ENCODE results near the gene DYNC1LI1.
A peak's percentile ranks its signal among the peaks of the same experiment; 100 is the strongest.

The DYNC1LI1 gene

GRCh38 chr3:32570421-32571191, at the start of gene DYNC1LI1:
DYNC1LI1 (minus strand) TSS chr3:32570858; CDS start chr3:32570770, 88 bp downstream.
- DNase-seq = peak; percentile 82 to 87

DNA sequence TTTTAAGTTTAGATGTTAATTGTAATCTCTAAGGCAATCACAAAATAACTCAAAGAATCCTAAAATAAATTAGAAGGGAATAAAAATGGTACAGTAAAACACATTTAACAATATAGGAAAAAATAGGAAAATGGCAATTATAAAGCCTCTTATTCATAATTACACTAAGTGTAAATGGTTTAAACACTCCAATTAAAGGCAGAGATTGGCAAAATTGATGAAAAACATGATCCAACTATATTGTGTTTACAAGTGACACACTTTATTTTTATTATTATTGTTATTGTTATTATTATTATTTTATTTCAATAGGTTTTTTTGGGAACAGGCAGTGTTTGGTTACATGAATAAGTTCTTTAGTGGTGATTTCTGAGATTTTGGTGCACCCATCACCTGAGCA, 48.7 kb upstream of the DYNC1LI1 start:
- DNase-seq = no peak

GRCh38 chr3:32616267-32616962, 45.8 kb upstream of the DYNC1LI1 start:
- no peak for DNase-seq

DNA sequence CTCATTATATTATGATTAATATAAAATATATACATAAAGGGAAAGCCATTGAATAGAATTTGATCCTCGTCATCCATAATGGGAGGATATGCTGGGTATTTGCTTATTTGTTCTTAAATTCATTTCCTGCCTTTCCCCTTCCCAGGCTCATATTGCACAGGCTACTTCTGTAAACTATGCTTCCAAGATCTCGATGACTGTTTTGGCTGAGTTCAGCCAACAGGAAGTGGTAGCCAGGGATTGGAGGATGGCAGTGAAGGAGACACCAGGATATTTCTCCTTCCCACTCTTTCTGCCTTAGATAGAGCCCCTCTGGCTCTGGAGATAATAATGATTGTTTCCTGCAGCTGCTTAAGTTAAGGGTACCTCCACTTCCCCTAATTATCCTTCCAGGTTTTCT, 44.3 kb upstream of the DYNC1LI1 start:
- DNase-seq = peak in 1 of 2 experiments; percentile 20

DNA sequence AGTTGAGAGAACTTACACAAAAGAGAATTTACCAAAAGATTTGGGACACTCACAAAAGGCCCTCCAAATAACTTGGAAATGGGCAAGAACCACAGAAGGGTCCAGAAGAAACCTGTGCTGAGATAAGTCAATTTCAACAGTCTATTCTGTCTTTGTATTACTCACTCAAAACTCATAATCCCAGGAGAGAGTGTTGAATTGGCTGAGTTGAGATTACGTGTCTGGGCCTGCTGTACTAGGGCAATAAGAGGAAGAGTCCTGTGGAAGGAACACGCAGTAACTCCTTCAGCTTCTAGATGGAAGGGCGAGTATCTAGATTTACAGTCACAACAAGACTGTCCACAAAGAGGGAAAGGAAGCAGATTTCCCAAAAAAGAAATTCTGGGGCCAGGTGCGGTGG, 42.5 kb upstream of the DYNC1LI1 start:
- no peak for DNase-seq

- no peak for DNase-seq
Measured at GRCh38 chr3:32612547-32612946, 41.9 kb upstream of the DYNC1LI1 start.

GRCh38 chr3:32607522-32607921, 36.9 kb upstream of the DYNC1LI1 start:
- DNase-seq = no peak

DNA sequence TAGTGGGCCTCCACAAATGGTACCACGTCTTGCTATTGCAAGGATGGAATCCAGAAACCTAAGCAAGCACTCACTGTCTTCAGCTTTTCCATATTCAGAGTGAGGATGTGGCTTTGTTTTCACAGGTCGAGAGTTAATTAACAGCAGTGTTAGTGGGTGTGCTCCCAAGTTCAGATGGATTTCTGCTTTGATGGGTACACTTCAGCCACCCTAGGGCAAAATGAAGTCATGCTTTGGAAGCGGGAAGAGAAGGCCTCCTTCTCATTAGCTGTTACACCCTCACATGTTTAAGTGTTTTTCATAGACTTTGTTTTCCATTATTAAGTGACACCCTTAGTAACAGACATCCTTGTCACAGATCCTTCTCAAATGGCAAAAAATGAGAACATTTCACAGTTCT, 36.3 kb upstream of the DYNC1LI1 start:
- no peak for DNase-seq

- no peak for DNase-seq
Measured at GRCh38 chr3:32606277-32606676, 35.6 kb upstream of the DYNC1LI1 start.

- DNase-seq = no peak
Measured at GRCh38 chr3:32603064-32603463, 32.4 kb upstream of the DYNC1LI1 start.

DNA sequence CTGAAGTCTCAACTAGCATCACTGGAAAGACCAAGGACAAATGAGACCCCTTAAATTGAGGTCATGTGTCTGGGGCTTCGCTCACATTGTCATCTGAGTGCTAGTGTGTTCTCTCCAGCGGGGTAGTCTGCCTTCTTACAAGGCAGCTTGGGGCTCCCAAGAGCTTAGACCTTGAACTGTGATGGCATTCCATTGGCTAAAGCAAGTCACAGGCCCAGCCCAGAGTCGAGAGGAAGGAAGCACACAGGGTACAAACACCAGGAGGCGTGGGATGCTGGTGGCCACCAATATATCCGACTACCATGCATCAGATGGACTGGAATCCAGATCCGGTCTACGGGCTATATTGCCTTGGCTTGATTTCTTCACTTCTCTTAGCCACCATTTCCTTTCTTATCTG, 31.5 kb upstream of the DYNC1LI1 start:
- no peak for DNase-seq

DNA sequence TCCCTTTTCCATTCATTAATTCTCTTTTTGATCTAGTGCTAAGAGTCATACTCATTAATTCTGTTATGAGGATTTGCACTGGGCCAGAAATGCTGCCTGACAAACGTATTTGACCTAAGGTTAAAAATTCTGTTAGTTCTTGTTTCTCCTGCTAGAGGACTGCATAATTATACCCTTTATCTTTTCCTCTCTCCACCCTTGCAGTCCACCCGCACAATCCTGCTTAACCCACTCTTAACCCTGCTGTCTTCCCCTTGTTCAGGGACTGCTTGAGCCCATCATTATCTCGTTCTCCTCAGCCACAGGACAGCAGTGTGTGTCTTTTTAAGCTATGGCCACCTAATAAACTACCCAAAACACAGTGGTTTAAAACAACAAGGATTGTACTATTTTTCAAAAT, 31.1 kb upstream of the DYNC1LI1 start:
- no peak for DNase-seq

DNA sequence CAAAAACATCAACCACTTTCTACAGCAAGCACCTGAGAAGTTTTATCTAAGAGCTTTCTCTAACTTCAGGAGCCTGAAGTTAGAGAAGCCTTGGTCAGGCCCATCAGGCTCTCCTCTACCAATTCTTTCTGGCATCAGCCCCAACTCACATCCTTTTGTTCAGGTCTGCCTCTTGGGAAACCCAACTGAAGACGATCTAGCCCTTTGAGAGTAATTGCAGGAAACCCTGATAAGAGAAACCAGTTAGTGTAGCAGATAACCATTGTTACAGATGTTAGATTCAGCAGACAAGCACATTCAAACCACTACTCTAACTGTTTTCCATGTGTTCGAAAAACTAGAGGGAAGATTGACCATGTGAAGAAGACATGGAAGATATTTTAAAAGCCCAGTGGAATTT, 27.0 kb upstream of the DYNC1LI1 start:
- DNase-seq = no peak

DNA sequence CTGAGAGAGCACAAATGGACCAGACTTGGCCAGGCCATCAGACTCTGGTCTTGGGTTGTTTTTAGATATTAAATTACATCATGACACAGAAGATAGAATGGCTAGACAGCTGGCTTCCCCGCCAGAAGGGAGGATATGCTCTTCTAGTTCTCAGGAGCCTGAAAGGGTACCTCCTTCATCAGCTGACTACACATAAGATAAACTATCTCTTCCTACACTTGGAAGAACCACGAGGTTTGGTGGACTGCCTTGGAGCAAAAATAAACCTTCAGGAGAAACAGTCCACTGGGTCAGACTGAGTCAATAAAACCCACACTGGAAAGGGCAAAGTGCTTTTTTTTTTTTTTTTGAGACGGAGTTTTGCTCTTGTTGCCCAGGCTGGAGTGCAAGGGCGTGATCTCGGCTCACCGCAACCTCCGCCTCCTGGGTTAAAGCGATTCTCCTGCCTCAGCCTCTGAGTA, 26.3 kb upstream of the DYNC1LI1 start:
- no peak for DNase-seq

- DNase-seq = no peak
Measured at GRCh38 chr3:32596282-32596908, 25.7 kb upstream of the DYNC1LI1 start.

- DNase-seq = no peak
Measured at GRCh38 chr3:32595323-32595722, 24.7 kb upstream of the DYNC1LI1 start.

GRCh38 chr3:32593903-32594525, 23.4 kb upstream of the DYNC1LI1 start:
- DNase-seq = no peak

DNA sequence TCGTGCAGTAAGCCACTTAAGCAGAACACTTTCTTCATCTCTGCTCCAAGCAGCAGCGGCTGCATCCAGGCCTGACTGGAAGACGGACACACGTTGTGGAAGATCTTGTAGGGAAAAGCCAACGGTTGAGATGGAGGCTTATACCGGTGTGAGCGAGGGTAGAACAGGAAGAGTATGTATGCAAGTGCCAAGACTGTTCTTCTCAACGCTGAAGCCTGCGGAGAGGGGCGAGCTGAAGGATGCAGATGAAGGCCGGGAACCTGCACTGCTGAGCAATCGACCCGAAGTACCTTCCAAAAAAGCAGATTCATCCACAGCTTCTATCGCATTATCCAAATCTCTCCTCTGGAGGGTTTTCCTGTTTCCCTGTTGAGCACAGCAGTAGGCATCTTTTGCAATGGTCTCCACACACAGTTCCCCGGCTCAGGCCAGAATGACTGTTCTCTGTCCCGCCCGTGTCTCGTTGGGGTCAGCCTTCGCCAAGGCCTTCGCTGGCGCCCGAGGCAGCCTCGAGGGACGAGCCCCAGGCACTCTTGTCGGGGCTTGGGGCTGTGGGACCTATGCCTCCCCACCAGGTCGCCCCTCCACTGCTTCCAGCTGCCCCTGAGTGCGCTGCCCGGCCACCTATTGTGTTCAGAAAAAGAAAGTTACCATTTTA, 22.2 kb upstream of the DYNC1LI1 start:
- no peak for DNase-seq

DNA sequence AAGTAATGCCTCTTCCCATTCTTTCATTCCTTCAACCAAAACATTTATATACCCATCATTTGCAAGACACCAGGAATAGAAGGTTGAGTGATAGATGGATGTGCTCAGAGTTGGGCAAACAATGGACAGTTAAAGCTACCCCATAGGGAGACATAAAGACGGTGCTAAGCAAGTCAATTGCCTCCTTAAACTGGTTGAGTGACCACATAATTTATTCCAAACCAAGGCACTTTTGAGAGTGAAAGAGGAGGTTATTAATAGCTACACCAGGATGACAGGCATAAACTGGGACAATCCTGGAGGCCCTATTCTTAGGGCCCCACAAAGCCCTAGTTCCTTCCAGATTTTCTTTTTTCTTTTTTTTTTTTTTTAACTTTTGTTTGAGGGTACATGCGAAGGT, 21.4 kb upstream of the DYNC1LI1 start:
- DNase-seq = no peak

- no peak for DNase-seq
Measured at GRCh38 chr3:32591186-32591585, 20.5 kb upstream of the DYNC1LI1 start.

GRCh38 chr3:32586356-32586755, 15.7 kb upstream of the DYNC1LI1 start:
- no peak for DNase-seq

DNA sequence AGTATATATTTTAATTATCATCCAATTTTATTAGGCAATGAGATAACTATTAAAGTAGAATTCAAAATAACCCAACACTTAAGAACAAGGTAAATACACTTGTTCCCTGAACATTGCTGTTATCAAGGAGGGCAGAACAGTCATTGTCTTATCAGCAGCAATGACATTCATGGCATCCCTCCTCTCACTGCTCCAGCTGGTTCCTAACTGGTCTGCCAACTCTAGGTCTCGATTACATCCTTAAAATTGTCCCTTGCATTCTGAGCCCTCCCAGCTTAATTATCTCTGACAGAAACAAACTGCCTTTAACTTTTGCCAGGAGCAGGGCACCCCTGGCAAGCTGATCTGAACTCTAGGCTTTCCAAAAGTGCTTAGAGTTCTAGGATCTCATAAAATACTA, 14.0 kb upstream of the DYNC1LI1 start:
- no peak for DNase-seq

DNA sequence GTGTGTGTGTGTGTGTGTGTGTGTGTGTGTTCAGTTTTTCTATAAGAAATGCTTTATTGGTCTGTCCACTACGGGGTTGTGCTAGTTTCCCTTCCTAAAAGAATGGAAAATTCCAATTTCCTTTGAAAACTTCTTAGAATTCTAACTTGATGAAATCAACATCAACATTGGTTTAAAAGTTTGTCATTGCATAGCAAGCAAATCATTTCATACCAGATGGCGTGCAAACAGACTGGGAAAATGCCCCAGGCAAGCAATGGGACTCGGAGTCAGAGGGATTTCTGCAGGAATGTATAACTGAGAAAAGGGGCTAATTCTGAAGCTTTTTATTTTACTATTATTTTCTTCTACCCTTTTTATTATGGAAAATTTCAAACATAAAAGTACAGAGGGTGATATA, 13.1 kb upstream of the DYNC1LI1 start:
- DNase-seq = no peak
